BLaER1 (cell line): ENCODE data around the gene FGGY.

Source experiments
- H3K27ac ChIP-seq: shearing (Covaris generic); formaldehyde crosslinking; 2 replicates; pipeline ENCODE4 v1.8.1; 2022
- H3K27me3 ChIP-seq: shearing (Covaris generic); formaldehyde crosslinking; 2 replicates; pipeline ENCODE4 v1.8.1; 2022
- H3K36me3 ChIP-seq: shearing (Covaris generic); formaldehyde crosslinking; 2 replicates; pipeline ENCODE4 v1.8.1; 2022
- H3K4me1 ChIP-seq: shearing (Covaris generic); formaldehyde crosslinking; 2 replicates; pipeline ENCODE4 v1.8.1; 2022
- H3K4me2 ChIP-seq: shearing (Covaris generic); formaldehyde crosslinking; 2 replicates; pipeline ENCODE4 v1.8.1; 2022
- H3K4me3 ChIP-seq: shearing (Covaris generic); formaldehyde crosslinking; 2 replicates; pipeline ENCODE4 v1.8.1; 2022
- H3K9ac ChIP-seq: shearing (Covaris generic); formaldehyde crosslinking; 2 replicates; pipeline ENCODE4 v1.8.1; 2022
- H3K9me3 ChIP-seq: shearing (Covaris generic); formaldehyde crosslinking; 2 replicates; pipeline ENCODE4 v1.8.1; 2022
- H4K20me1 ChIP-seq: shearing (Covaris generic); formaldehyde crosslinking; 2 replicates; pipeline ENCODE4 v1.8.1; 2022
- Cebpa-rat ChIP-seq: shearing (Covaris generic); IDR thresholded peaks from 2 replicates; pipeline ENCODE4 v1.8.1; 2022

The FGGY gene

DNA sequence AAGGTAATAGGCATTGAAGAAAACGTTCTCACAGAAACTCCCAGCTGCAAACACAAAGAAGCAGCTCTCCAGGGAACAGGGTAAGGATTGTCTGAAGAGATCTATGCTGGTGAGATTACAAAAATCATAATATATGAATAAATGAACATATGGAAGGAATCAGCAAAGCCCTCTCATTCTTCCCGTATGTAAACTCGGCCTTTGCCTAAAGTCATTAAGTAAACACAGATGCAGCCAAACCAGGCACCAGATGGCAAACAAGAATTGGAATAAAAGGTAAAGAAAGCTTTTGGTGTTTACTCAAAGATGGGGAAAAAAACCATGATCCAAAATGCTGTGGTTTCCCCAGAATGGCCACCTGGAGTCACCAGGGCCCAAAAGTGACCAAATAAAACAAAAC, 441.3 kb downstream of the FGGY start:
- Histone ChIP-seq H3K9me3 (peaks cover 24% of the 10 kb centered on the region), H3K4me1 (peaks cover 1% of the 10 kb centered on the region), H3K27ac (no peak overlapping the region), H3K4me3 (no peak overlapping the region), H3K9ac (no peak overlapping the region), H3K36me3 (0 out of 2 replicates have a peak, but pooled peaks cover 15% of the 10 kb centered on the region), H4K20me1 (no peaks in the 10 kb centered on the region), H3K4me2 (no peak overlapping the region), H3K27me3 (no peaks in the 10 kb centered on the region)
- no peak for TF ChIP-seq Cebpa-rat

DNA sequence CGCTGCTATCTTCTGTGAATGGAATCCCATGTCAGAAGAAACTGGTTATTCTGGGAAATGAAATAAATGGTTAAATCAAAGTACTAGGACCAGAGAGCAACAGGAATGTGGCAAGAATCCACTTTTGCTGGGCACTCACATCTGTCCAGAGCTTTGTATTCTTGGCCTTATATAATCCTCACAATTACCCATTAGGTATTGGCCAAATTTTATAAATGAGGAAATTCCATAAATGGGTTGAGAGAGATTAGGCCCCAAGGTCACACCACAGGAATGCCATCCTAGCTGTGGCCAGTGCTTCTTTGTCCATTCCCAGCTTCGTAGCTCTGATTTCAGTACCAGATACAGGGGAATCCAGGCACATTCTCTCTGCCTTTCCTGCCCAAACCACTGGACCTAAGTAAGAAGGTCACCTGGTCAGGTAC, 441.7 kb downstream of the FGGY start:
- Histone ChIP-seq H3K9me3 (peaks cover 24% of the 10 kb centered on the region), H3K27ac (no peak overlapping the region), H3K4me2 (no peak overlapping the region), H3K36me3 (0 out of 2 replicates have a peak, but pooled peaks cover 15% of the 10 kb centered on the region), H3K4me3 (no peak overlapping the region), H3K9ac (no peak overlapping the region), H4K20me1 (no peaks in the 10 kb centered on the region), H3K4me1 (peaks cover 6% of the 10 kb centered on the region), H3K27me3 (no peaks in the 10 kb centered on the region)
- TF ChIP-seq Cebpa-rat: no peak

DNA sequence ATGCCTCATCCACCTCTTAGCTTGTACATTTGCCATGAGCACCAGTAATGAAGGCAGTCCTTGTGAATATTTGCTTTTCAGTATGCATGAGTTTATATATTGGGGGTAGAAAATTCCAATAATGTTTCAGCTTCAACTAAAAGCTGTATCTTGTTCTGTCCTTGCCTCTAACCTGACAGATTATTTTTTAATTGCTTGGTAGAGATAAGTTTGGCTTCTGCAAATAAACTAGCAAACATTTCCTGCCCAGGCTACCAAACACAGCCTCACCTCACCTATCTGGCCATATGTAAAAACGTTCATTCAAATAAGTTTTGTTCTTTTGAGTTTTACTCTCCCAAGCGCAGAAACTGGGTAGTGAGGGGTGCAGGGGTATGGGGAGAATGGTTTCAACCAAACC, 442.2 kb downstream of the FGGY start:
- Histone ChIP-seq H3K27me3 (no peaks in the 10 kb centered on the region), H3K9ac (no peak overlapping the region), H3K9me3 (peaks cover 24% of the 10 kb centered on the region), H3K4me1 (peaks cover 11% of the 10 kb centered on the region), H3K4me2 (no peak overlapping the region), H4K20me1 (no peaks in the 10 kb centered on the region), H3K4me3 (no peak overlapping the region), H3K27ac (no peak overlapping the region), H3K36me3 (0 out of 2 replicates have a peak, but pooled peaks cover 15% of the 10 kb centered on the region)
- no peak for TF ChIP-seq Cebpa-rat

GRCh38 chr1:59742526-59742925, 445.6 kb downstream of the FGGY start:
- Histone ChIP-seq H3K4me2 (no peak overlapping the region), H3K4me1 (peaks cover 14% of the 10 kb centered on the region), H3K9ac (no peak overlapping the region), H4K20me1 (no peaks in the 10 kb centered on the region), H3K4me3 (no peak overlapping the region), H3K27me3 (no peaks in the 10 kb centered on the region), H3K36me3 (no peaks in the 10 kb centered on the region), H3K27ac (no peak overlapping the region), H3K9me3 (peaks cover 3% of the 10 kb centered on the region; the same call in 1 of the 2 replicates)
- TF ChIP-seq Cebpa-rat: no peak

GRCh38 chr1:59743324-59744091, 446.6 kb downstream of the FGGY start:
- no peak overlapping the region for H3K9ac ChIP-seq
- H3K27ac ChIP-seq: no peak overlapping the region
- no peak overlapping the region for H3K4me3 ChIP-seq
- H3K36me3 ChIP-seq: no peaks in the 10 kb centered on the region
- H3K9me3 ChIP-seq: no peaks in the 10 kb centered on the region
- H3K4me1 ChIP-seq: peaks cover 14% of the 10 kb centered on the region
- H3K4me2 ChIP-seq: peak overlapping the region; percentile 23
- no peak for TF ChIP-seq Cebpa-rat
- H3K27me3 ChIP-seq: no peaks in the 10 kb centered on the region
- H4K20me1 ChIP-seq: no peaks in the 10 kb centered on the region

DNA sequence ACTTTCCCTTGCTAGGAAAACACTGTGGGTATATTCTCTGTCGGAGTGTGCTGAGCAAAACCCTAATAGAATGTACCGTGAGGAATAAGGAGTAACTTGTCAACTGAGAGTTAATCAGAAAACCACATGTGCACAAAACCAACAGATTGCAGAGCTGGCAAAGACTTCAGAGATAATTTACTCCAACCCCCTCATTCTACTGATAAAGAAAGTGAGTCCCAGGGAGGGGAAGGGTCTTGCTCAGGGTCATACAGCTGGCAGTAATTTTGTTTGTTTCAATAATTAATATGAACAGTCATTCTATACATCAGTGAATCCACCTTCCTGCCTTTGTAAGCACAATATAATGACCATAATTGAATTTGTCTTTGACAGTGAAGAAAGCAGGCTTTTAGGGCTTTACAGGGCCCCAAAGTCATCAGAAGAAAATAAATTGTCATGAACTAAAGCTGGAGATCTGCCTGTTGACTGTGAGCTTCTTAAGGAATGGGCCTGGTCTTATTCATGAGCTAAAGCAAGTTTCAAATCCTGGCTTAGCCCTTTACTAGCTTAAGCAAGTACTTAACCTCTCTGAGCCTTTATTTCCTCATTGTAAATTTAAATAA, 450.6 kb downstream of the FGGY start:
- H3K36me3 ChIP-seq: no peaks in the 10 kb centered on the region

GRCh38 chr1:59748123-59748522, 451.2 kb downstream of the FGGY start:
- no peaks in the 10 kb centered on the region for H3K36me3 ChIP-seq
- no peaks in the 10 kb centered on the region for H4K20me1 ChIP-seq
- peaks cover 13% of the 10 kb centered on the region for H3K4me1 ChIP-seq
- H3K4me3 ChIP-seq: no peak overlapping the region
- no peak overlapping the region for H3K27ac ChIP-seq
- H3K4me2 ChIP-seq: no peak overlapping the region
- H3K9me3 ChIP-seq: no peaks in the 10 kb centered on the region
- TF ChIP-seq Cebpa-rat: no peak
- no peak overlapping the region for H3K9ac ChIP-seq
- H3K27me3 ChIP-seq: no peaks in the 10 kb centered on the region

More for the DNA sequence above, 450.6 kb downstream of the FGGY start:
- H3K27ac ChIP-seq: no peak overlapping the region
- no peaks in the 10 kb centered on the region for H4K20me1 ChIP-seq
- TF ChIP-seq Cebpa-rat: no peak
- H3K27me3 ChIP-seq: no peaks in the 10 kb centered on the region
- no peak overlapping the region for H3K9ac ChIP-seq
- peaks cover 14% of the 10 kb centered on the region for H3K4me1 ChIP-seq
- H3K4me2 ChIP-seq: no peak overlapping the region
- H3K4me3 ChIP-seq: no peak overlapping the region
- no peaks in the 10 kb centered on the region for H3K9me3 ChIP-seq

GRCh38 chr1:59750328-59751003, 453.6 kb downstream of the FGGY start:
- no peak for TF ChIP-seq Cebpa-rat
- no peaks in the 10 kb centered on the region for H3K4me1 ChIP-seq
- no peak overlapping the region for H3K4me3 ChIP-seq
- H3K27ac ChIP-seq: no peak overlapping the region
- no peaks in the 10 kb centered on the region for H3K9me3 ChIP-seq
- no peaks in the 10 kb centered on the region for H3K36me3 ChIP-seq
- no peaks in the 10 kb centered on the region for H4K20me1 ChIP-seq
- no peak overlapping the region for H3K4me2 ChIP-seq
- H3K27me3 ChIP-seq: no peaks in the 10 kb centered on the region
- H3K9ac ChIP-seq: no peak overlapping the region

DNA sequence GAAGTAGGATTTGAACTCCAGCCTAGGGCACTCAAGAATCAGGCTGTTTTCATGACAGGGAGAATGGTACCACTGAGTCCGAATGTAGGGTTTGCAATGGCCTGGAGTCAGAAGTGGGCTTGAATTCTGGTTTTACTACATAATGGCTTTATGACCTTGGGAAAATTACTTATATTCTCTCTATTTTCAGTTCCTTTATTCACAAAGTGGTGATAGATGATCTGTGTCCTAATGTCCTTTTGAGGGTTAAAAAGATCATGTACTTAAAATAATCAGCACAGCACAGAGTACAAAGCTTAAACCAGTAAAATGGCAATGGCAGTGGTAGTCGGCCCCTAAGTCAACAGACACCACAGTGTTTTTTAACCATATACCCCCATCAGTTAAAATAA, 454.1 kb downstream of the FGGY start:
- Histone ChIP-seq H3K9ac (no peak overlapping the region), H3K4me3 (no peak overlapping the region), H3K36me3 (no peaks in the 10 kb centered on the region), H3K4me2 (no peak overlapping the region), H3K27ac (no peak overlapping the region), H4K20me1 (no peaks in the 10 kb centered on the region), H3K9me3 (no peaks in the 10 kb centered on the region), H3K4me1 (no peaks in the 10 kb centered on the region), H3K27me3 (no peaks in the 10 kb centered on the region)
- no peak for TF ChIP-seq Cebpa-rat

- Histone ChIP-seq H3K9ac (no peak overlapping the region), H3K27me3 (no peaks in the 10 kb centered on the region), H3K4me1 (no peaks in the 10 kb centered on the region), H4K20me1 (no peaks in the 10 kb centered on the region), H3K9me3 (no peaks in the 10 kb centered on the region), H3K4me2 (no peak overlapping the region), H3K36me3 (no peaks in the 10 kb centered on the region), H3K27ac (no peak overlapping the region), H3K4me3 (no peak overlapping the region)
- TF ChIP-seq Cebpa-rat: no peak
Observed at GRCh38 chr1:59751801-59752200, 454.9 kb downstream of the FGGY start.
